HepG2 (cell line): ENCODE data around the gene UCKL1. TPM values are rescaled to one million over a fixed set of nuclear protein-coding genes. Genes with fewer than 3 reads are reported as not detected.

Source experiments
- ETV5 ChIP-seq: IDR thresholded peaks from 2 replicates; pipeline ENCODE4 v1.6.1; 2018; ENCODE audit warnings: missing biosample characterization, missing genetic modification reagents, inconsistent platforms, borderline replicate concordance
- FOXJ3 ChIP-seq: sonication (generic); formaldehyde crosslinking; IDR thresholded peaks from 2 replicates; pipeline ENCODE4 v1.4.0; 2020; ENCODE audit warnings: missing genetic modification reagents, mild to moderate bottlenecking, borderline replicate concordance
- GABPB1 ChIP-seq: IDR thresholded peaks from 2 replicates; pipeline ENCODE4 v1.6.1; 2016; ENCODE audit warnings: mild to moderate bottlenecking, missing genetic modification reagents, moderate library complexity, missing compliant biosample characterization
- GATAD2A ChIP-seq: IDR thresholded peaks from 2 replicates; pipeline ENCODE4 v1.6.1; 2016
- HNRNPLL ChIP-seq: fragments of 200-400 bp; formaldehyde crosslinking; IDR thresholded peaks from 2 replicates; pipeline ENCODE4 v1.6.1; 2017; ENCODE audit warnings: mild to moderate bottlenecking, low read depth, low read length; ENCODE audit not compliant: poor library complexity, severe bottlenecking
- NCOA2 ChIP-seq: sonication (generic); formaldehyde crosslinking; IDR thresholded peaks from 2 replicates; pipeline ENCODE4 v1.8.0; 2022; ENCODE audit warnings: inconsistent platforms
- NRL ChIP-seq: sonication (generic); formaldehyde crosslinking; IDR thresholded peaks from 2 replicates; pipeline ENCODE4 v1.5.0; 2020; ENCODE audit warnings: missing genetic modification reagents, mild to moderate bottlenecking, moderate library complexity, borderline replicate concordance
- SP4 ChIP-seq: sonication (generic); formaldehyde crosslinking; IDR thresholded peaks from 2 replicates; pipeline ENCODE4 v1.8.1; 2023; ENCODE audit warnings: mild to moderate bottlenecking, missing genetic modification reagents
- THAP11 ChIP-seq: IDR thresholded peaks from 2 replicates; pipeline ENCODE4 v1.6.1; 2016; ENCODE audit warnings: missing biosample characterization, missing genetic modification reagents
- ZIK1 ChIP-seq: sonication (generic); formaldehyde crosslinking; IDR thresholded peaks from 2 replicates; pipeline ENCODE4 v1.5.0; 2020; ENCODE audit warnings: mild to moderate bottlenecking, low read depth, missing genetic modification reagents, borderline replicate concordance
- ZNF124 ChIP-seq: sonication (generic); formaldehyde crosslinking; IDR thresholded peaks from 2 replicates; pipeline ENCODE4 v1.4.0; 2020; ENCODE audit warnings: missing genetic modification reagents
- ZNF501 ChIP-seq: sonication (generic); formaldehyde crosslinking; IDR thresholded peaks from 2 replicates; pipeline ENCODE4 v1.5.1; 2020; ENCODE audit warnings: mild to moderate bottlenecking, moderate library complexity, missing genetic modification reagents
- polyA plus RNA-seq, 8 experiments: library from polyadenylated mRNA; depleted of rRNA in 3 of 8; stranded (reverse) in 7 of 8; unstranded in 1 of 8; fragments of >200 nt; fragmentation: Illumina TruSeq in 4 of 8; extraction: Trizol in 4 of 8; gene quantifications; 2 replicates each; pipeline versions ENCODE4 v1.2.1 to v1.2.3, GENCODE V29; 2011 to 2016; ENCODE audit warnings: low read depth in 4 of 8, missing spikeins in 1 of 8, mixed read lengths in 1 of 8; ENCODE audit not compliant: insufficient read depth in 1 of 8
- total RNA-seq, 5 experiments: library from RNA; depleted of rRNA; stranded (reverse); fragments of >200 nt; fragmentation: Illumina TruSeq; extraction: Trizol; gene quantifications; 2 replicates each; pipeline ENCODE4 v1.2.3, GENCODE V29; 2016; ENCODE audit warnings: low read depth in 1 of 5
- TF ChIP-seq, protein P1 (sequence below): sonication (generic); formaldehyde crosslinking; IDR thresholded peaks from 2 replicates; pipeline ENCODE4 v1.5.0; 2020; ENCODE audit warnings: mild to moderate bottlenecking, missing genetic modification reagents, borderline replicate concordance
- TF ChIP-seq, protein P2 (sequence below): sonication (generic); formaldehyde crosslinking; IDR thresholded peaks from 2 replicates; pipeline ENCODE4 v1.4.0; 2020; ENCODE audit warnings: missing genetic modification reagents, borderline replicate concordance
- TF ChIP-seq, protein P3 (sequence below): sonication (generic); formaldehyde crosslinking; IDR thresholded peaks from 2 replicates; pipeline ENCODE4 v1.4.0; 2020; ENCODE audit warnings: mild to moderate bottlenecking, missing genetic modification reagents

Gene UCKL1
- total and polyA plus RNA-seq, 2 of the 13 experiments (the other 11 are each of a cell fraction or from before 2014, with no cell fraction given), result 50.2 to 126 TPM

DNA sequence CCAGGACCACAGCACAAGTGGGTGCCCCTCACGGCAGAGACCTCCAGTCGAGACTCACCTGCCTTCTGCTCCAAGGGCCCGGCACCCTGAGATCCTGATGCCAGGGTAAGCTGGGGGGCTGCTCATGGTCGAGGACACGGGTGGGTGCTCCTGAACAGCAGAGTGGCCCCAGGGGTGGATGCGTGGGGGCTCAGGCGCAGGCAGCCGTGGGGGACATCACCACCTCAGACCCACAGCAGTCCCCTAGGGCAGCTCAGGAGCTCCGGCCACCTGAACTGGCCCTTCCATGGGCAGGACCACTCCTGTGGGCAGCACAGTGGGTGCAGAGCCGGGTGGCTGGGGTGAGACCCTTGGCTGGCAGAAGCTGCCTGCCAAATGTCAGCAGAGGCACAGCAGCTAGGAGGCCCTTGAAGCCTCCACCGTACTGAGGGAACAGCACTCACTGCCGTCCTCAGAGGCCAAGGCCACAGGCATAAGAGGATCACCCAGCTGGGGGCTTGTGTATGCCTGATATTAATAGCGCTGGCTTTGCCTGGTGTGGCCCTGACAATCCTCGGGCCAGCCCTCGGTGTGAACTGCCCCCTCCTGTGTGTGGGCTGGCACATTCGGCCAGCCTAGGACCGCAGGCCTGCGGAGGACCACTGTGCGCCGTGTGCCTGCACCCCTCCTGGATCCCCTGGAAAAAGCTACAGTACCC lies 5.4 kb downstream of the UCKL1 start (continued):
- TF ChIP-seq, protein P1, sequence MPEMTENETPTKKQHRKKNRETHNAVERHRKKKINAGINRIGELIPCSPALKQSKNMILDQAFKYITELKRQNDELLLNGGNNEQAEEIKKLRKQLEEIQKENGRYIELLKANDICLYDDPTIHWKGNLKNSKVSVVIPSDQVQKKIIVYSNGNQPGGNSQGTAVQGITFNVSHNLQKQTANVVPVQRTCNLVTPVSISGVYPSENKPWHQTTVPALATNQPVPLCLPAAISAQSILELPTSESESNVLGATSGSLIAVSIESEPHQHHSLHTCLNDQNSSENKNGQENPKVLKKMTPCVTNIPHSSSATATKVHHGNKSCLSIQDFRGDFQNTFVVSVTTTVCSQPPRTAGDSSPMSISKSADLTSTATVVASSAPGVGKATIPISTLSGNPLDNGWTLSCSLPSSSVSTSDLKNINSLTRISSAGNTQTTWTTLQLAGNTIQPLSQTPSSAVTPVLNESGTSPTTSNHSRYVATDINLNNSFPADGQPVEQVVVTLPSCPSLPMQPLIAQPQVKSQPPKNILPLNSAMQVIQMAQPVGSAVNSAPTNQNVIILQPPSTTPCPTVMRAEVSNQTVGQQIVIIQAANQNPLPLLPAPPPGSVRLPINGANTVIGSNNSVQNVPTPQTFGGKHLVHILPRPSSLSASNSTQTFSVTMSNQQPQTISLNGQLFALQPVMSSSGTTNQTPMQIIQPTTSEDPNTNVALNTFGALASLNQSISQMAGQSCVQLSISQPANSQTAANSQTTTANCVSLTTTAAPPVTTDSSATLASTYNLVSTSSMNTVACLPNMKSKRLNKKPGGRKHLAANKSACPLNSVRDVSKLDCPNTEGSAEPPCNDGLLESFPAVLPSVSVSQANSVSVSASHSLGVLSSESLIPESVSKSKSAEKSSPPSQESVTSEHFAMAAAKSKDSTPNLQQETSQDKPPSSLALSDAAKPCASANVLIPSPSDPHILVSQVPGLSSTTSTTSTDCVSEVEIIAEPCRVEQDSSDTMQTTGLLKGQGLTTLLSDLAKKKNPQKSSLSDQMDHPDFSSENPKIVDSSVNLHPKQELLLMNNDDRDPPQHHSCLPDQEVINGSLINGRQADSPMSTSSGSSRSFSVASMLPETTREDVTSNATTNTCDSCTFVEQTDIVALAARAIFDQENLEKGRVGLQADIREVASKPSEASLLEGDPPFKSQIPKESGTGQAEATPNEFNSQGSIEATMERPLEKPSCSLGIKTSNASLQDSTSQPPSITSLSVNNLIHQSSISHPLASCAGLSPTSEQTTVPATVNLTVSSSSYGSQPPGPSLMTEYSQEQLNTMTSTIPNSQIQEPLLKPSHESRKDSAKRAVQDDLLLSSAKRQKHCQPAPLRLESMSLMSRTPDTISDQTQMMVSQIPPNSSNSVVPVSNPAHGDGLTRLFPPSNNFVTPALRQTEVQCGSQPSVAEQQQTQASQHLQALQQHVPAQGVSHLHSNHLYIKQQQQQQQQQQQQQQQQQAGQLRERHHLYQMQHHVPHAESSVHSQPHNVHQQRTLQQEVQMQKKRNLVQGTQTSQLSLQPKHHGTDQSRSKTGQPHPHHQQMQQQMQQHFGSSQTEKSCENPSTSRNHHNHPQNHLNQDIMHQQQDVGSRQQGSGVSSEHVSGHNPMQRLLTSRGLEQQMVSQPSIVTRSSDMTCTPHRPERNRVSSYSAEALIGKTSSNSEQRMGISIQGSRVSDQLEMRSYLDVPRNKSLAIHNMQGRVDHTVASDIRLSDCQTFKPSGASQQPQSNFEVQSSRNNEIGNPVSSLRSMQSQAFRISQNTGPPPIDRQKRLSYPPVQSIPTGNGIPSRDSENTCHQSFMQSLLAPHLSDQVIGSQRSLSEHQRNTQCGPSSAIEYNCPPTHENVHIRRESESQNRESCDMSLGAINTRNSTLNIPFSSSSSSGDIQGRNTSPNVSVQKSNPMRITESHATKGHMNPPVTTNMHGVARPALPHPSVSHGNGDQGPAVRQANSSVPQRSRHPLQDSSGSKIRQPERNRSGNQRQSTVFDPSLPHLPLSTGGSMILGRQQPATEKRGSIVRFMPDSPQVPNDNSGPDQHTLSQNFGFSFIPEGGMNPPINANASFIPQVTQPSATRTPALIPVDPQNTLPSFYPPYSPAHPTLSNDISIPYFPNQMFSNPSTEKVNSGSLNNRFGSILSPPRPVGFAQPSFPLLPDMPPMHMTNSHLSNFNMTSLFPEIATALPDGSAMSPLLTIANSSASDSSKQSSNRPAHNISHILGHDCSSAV, result no peak
- TF ChIP-seq ETV5 (CRISPR knock-in tag) (no peak), NRL (0 out of 2 replicates have a peak, but pooled peaks have one; percentile 19), THAP11 (CRISPR knock-in tag) (no peak), GABPB1 (CRISPR knock-in tag) (0 out of 2 replicates have a peak, but pooled peaks have one; percentile 3), ZNF501 (CRISPR knock-in tag) (0 out of 2 replicates have a peak, but pooled peaks have one; percentile 23), ZIK1 (CRISPR knock-in tag) (no peak), HNRNPLL (no peak), NCOA2 (CRISPR knock-in tag) (no peak), SP4 (no peak), ZNF124 (CRISPR knock-in tag) (no peak), GATAD2A (no peak), FOXJ3 (CRISPR knock-in tag) (no peak)
- TF ChIP-seq, protein P2, sequence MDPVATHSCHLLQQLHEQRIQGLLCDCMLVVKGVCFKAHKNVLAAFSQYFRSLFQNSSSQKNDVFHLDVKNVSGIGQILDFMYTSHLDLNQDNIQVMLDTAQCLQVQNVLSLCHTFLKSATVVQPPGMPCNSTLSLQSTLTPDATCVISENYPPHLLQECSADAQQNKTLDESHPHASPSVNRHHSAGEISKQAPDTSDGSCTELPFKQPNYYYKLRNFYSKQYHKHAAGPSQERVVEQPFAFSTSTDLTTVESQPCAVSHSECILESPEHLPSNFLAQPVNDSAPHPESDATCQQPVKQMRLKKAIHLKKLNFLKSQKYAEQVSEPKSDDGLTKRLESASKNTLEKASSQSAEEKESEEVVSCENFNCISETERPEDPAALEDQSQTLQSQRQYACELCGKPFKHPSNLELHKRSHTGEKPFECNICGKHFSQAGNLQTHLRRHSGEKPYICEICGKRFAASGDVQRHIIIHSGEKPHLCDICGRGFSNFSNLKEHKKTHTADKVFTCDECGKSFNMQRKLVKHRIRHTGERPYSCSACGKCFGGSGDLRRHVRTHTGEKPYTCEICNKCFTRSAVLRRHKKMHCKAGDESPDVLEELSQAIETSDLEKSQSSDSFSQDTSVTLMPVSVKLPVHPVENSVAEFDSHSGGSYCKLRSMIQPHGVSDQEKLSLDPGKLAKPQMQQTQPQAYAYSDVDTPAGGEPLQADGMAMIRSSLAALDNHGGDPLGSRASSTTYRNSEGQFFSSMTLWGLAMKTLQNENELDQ (CRISPR knock-in tag), result no peak
- TF ChIP-seq, protein P3, sequence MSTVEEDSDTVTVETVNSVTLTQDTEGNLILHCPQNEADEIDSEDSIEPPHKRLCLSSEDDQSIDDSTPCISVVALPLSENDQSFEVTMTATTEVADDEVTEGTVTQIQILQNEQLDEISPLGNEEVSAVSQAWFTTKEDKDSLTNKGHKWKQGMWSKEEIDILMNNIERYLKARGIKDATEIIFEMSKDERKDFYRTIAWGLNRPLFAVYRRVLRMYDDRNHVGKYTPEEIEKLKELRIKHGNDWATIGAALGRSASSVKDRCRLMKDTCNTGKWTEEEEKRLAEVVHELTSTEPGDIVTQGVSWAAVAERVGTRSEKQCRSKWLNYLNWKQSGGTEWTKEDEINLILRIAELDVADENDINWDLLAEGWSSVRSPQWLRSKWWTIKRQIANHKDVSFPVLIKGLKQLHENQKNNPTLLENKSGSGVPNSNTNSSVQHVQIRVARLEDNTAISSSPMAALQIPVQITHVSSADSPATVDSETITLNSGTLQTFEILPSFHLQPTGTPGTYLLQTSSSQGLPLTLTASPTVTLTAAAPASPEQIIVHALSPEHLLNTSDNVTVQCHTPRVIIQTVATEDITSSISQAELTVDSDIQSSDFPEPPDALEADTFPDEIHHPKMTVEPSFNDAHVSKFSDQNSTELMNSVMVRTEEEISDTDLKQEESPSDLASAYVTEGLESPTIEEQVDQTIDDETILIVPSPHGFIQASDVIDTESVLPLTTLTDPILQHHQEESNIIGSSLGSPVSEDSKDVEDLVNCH, result no peak
- TF ChIP-seq, all 625 proteins: peak for 17
